22Rv1 (cell line): Measurements from ENCODE around the gene JPH3.

Source experiments
- ZFX ChIP-seq: fragments of 450-650 bp; IDR thresholded peaks from 2 replicates; pipeline ENCODE4 v1.6.1; 2017; ENCODE audit warnings: antibody characterized with exemption, borderline replicate concordance
- TF ChIP-seq, protein P1 (sequence below): fragments of 450-650 bp; IDR thresholded peaks from 2 replicates; pipeline ENCODE4 v1.5.1; 2017; ENCODE audit warnings: mild to moderate bottlenecking

DNA sequence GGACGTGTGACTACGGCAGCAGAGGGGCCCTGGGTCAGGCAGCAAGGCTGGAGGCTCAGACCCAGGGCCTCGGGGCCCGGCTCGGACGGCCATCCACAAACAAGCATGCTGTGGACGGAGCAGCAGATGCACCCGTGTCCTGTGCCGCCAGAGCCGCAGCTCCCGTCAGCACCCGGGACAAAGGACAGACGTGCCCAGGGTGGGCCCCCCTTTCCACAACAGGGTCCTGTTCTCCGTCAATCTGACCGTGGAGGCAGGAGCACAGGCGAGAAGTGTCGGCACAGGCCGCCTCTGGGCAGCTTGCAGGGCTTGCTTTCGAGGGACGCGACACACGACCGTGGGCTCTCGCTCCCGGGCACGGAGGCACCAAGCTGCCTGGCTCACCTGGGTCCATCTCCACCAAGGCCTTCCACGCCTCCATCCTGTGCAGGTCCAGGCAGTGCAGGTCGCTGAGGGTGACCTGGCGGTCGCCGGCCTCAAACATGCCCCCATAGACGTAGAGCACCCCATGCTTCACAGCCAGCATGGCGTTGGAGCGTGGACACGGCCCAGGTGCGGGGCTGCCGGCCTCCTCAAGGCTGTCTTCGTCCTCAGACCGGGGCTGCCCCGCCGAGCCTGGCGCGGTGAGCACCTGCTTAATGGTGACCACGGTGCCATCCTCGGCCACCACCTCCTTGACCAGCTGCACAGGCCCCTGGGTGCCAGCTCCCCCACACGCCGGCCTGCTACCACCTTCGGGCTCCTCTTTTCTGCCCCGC is 106.8 kb downstream of the JPH3 start:
- TF ChIP-seq, protein P1, sequence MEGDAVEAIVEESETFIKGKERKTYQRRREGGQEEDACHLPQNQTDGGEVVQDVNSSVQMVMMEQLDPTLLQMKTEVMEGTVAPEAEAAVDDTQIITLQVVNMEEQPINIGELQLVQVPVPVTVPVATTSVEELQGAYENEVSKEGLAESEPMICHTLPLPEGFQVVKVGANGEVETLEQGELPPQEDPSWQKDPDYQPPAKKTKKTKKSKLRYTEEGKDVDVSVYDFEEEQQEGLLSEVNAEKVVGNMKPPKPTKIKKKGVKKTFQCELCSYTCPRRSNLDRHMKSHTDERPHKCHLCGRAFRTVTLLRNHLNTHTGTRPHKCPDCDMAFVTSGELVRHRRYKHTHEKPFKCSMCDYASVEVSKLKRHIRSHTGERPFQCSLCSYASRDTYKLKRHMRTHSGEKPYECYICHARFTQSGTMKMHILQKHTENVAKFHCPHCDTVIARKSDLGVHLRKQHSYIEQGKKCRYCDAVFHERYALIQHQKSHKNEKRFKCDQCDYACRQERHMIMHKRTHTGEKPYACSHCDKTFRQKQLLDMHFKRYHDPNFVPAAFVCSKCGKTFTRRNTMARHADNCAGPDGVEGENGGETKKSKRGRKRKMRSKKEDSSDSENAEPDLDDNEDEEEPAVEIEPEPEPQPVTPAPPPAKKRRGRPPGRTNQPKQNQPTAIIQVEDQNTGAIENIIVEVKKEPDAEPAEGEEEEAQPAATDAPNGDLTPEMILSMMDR, result no peak
- TF ChIP-seq ZFX, result no peak
